Stimulated activated CD8-positive, alpha-beta memory T cell treated with anti-CD3 and anti-CD28 coated beads, Interleukin-4, amount 100 ng/mL, for 24 hours (primary cell): Measurements from ENCODE around the gene GAB3.
"Not testable (repeated sequence)": the region's sequence is repeated elsewhere in the genome, so short reads cannot be mapped to it uniquely, and the experiment has no call there.

Experiments
- DNase-seq: peaks from one replicate; pipeline ENCODE4 v3.0.0-alpha.2; 2020; ENCODE audit warnings: low read depth

The GAB3 gene

DNA sequence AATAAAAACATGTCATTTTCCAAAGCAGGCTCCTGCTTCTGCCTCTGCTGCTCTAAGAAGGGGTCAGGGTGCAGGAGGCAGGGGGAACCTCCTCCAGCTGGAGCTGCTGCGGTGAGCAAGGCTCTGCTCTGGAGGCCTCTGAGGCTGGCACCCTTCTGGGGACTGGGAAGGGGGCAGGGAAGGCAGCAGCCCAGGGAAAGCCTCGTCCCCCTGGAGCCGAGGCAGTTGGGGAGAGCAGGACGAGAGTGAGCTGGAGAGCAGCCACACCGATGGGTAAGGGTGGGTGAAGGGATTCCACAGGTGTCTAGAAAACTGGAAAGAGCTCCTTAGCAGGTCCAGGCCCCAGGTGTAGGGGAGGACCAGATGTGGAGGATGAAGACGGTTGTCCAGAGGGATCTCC lies 95.5 kb downstream of the GAB3 start:
- DNase-seq, result no peak

- DNase-seq, result no peak
These were observed 96.0 kb downstream of the GAB3 start for GRCh38 chrX:154654925-154655324.

- DNase-seq, result no peak
These were observed 96.5 kb downstream of the GAB3 start for GRCh38 chrX:154654372-154654771.

GRCh38 chrX:154653413-154653812 lies 97.5 kb downstream of the GAB3 start, which contains the start of gene CTAG2:
Gene CTAG2 (minus strand): TSS chrX:154653579. CDS start chrX:154653515, 64 bp downstream.
- DNase-seq, result not testable (repeated sequence)

DNA sequence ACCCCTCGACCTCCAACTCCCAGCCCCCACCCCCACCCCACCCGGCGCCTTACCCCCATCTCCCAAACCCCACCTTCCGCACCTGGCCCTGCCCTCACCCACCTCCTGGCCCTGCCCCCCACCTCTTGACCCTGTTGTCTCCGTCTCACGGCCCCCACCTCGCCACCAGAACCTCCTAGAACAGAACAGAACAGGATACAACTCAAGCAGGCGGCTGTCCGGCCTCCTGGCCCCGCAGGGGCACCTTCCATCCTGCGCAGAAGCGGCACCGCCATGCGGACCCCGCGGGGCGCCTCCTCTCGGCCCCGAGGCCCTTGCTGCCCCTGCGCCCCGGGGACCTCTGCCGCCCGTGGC lies 97.9 kb downstream of the GAB3 start:
- DNase-seq, result no peak

- DNase-seq, result no peak
These were observed 98.4 kb downstream of the GAB3 start for GRCh38 chrX:154652311-154653047.

- no peak for DNase-seq
These were observed 100.7 kb downstream of the GAB3 start for GRCh38 chrX:154650221-154650510.

GRCh38 chrX:154649503-154650220 lies 101.2 kb downstream of the GAB3 start:
- DNase-seq, result no peak

DNA sequence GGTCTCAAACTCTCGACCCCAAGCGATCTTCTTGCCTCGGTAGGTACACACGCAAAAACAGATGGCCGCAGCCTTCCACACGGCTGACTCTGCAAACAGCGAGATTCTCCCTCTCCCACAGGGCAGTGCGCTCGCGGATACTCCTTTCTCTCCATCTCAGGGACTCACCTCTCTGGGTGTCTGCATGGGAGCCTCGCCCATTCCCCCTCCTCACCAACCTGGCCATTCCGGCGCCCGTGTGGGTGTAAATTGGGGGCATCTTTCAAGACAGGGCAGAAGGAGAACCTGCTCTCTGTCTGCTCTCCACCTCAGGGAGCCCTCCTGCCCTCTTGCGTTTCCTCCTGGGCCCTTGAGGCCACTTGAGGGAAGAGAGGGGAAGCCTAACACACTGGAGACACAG lies 101.9 kb downstream of the GAB3 start:
- DNase-seq, result no peak

GRCh38 chrX:154645745-154646378 lies 105.0 kb downstream of the GAB3 start:
- not testable (repeated sequence) for DNase-seq

DNA sequence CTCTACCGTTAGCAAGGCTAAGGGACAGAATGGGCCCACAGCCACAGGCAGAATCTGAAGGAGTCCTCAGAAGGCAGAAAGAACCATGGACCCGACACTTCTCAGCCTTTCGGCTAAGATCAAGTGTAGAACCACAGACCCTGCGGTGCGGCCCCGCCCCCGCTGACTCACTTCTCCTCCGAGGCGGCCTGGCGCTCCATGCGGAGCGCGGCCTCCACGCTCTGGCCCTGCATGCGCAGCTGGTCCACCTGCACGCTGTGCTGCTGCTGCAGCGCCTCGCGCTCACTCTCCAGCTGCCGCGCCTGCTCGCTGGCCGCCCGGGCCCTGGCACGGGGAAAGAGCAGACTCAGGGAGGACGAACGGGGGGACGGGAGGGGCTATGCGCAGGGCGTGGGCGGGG lies 107.2 kb downstream of the GAB3 start:
- not testable (repeated sequence) for DNase-seq

DNA sequence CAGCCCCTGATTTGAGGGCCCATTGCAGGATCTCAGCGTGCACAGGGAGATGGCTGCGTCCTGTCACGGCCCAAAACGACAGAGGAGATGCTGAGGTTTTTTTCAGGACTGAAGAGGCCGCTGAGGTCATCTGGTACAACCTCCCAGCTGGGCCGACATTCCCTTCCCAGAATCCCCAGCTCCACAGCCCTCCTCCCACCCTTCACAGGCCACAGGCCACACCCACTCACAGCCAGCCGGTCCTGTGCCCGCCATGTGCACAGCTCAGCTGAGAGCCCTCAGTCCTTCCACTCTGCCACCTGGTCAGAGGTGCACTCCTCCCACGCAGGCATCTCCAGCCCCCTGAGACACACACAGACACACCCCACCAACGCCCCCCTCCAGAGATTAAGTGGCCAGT lies 109.1 kb downstream of the GAB3 start:
- not testable (repeated sequence) for DNase-seq

DNA sequence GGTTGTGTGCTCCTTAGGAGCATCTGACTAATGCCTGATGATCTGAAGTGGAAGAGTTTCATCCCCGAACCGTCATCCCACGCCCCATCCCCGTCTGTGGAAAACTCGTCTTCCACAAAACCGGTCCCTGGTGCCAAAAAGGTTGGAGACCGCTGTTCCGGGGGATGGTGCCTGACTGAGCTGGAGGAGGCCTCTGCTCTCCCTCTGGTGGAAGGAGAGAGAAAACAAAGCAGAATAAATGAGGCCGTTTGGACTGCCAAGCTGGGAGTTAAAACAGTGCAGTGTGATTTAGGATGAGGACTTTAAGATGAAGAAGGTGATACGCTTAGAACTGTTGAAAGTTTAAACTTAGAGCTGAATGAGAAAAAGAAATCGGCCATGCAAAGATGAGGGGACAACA lies 117.2 kb downstream of the GAB3 start:
- DNase-seq, result not testable (repeated sequence)

- DNase-seq, result not testable (repeated sequence)
These were observed 119.9 kb downstream of the GAB3 start for GRCh38 chrX:154630949-154631348.

GRCh38 chrX:154628960-154629359 lies 121.9 kb downstream of the GAB3 start:
- not testable (repeated sequence) for DNase-seq
